Measurements from ENCODE around the gene ZNF230. TPM values are rescaled to one million over a fixed set of nuclear protein-coding genes. Genes with fewer than 3 reads are reported as not detected.

ZNF230 gene
- total and polyA plus RNA-seq, 9 of the 15 experiments (the other 6 are each of a cell fraction or from before 2014, with no cell fraction given): 1.3 to 4.0 (median 2.2) TPM

- TF ChIP-seq BRCA1 (IDR thresholded peaks at IDR 0.05) (no peak), BRCA1 (CRISPR knock-in tag; IDR thresholded peaks at IDR 0.05) (no peak), NFE2L1 (tag; IDR thresholded peaks at IDR 0.05; ENCODE audit: borderline replicate concordance, low read depth) (no peak), CBFB (CRISPR knock-in tag; IDR thresholded peaks at IDR 0.05) (no peak), MAZ (CRISPR knock-in tag; conservative IDR thresholded peaks at IDR 0.05 in 1 of 2, IDR thresholded peaks at IDR 0.05 in 1 of 2) (peak; percentile 16 to 63; a peak in 1 of 4 replicates), FOXP1 (CRISPR knock-in tag; IDR thresholded peaks at IDR 0.05) (no peak), HNRNPLL (IDR thresholded peaks at IDR 0.05; ENCODE audit: low read depth, low read length, poor library complexity, severe bottlenecking) (peak; percentile 72), TEAD4 (IDR thresholded peaks at IDR 0.05; ENCODE audit: low read length) (peak; percentile 51), TEAD4 (CRISPR knock-in tag; IDR thresholded peaks at IDR 0.05; ENCODE audit: borderline replicate concordance) (no peak), ZNF133 (CRISPR knock-in tag; IDR thresholded peaks at IDR 0.05) (no peak), ATF4 (CRISPR knock-in tag; IDR thresholded peaks at IDR 0.05) (0 out of 2 replicates have a peak, but pooled peaks have one; percentile 44), RFX1 (IDR thresholded peaks at IDR 0.05) (no peak; the same call in 1 of the 2 replicates), TCF3 (CRISPR knock-in tag; IDR thresholded peaks at IDR 0.05) (no peak), PCBP1 (IDR thresholded peaks at IDR 0.05; ENCODE audit: low read depth, low read length, poor library complexity, severe bottlenecking) (no peak), ZNF592 (IDR thresholded peaks at IDR 0.05) (no peak), TBP (optimal IDR thresholded peaks at IDR 0.05; ENCODE audit: low read depth, low read length) (peak; percentile 54), HNRNPUL1 (IDR thresholded peaks at IDR 0.05; ENCODE audit: low read length) (no peak)
- TF ChIP-seq, protein P1, sequence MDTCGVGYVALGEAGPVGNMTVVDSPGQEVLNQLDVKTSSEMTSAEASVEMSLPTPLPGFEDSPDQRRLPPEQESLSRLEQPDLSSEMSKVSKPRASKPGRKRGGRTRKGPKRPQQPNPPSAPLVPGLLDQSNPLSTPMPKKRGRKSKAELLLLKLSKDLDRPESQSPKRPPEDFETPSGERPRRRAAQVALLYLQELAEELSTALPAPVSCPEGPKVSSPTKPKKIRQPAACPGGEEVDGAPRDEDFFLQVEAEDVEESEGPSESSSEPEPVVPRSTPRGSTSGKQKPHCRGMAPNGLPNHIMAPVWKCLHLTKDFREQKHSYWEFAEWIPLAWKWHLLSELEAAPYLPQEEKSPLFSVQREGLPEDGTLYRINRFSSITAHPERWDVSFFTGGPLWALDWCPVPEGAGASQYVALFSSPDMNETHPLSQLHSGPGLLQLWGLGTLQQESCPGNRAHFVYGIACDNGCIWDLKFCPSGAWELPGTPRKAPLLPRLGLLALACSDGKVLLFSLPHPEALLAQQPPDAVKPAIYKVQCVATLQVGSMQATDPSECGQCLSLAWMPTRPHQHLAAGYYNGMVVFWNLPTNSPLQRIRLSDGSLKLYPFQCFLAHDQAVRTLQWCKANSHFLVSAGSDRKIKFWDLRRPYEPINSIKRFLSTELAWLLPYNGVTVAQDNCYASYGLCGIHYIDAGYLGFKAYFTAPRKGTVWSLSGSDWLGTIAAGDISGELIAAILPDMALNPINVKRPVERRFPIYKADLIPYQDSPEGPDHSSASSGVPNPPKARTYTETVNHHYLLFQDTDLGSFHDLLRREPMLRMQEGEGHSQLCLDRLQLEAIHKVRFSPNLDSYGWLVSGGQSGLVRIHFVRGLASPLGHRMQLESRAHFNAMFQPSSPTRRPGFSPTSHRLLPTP (IDR thresholded peaks at IDR 0.05; ENCODE audit: borderline replicate concordance, extremely low read depth, insufficient read length): no peak
- TF ChIP-seq, protein P2, sequence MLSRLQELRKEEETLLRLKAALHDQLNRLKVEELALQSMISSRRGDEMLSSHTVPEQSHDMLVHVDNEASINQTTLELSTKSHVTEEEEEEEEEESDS (CRISPR knock-in tag; IDR thresholded peaks at IDR 0.05): no peak
Measured at GRCh38 chr19:44002566-44003460, at the start of gene ZNF230 (continued).

Measured in K562 (cell line).